NCI-H2171 (cell line): Measurements from ENCODE around the gene KDM4C.

ENCODE experiments used
- DNase-seq: peaks from one replicate; lab custom pipeline; 2025; lab: John Stamatoyannopoulos, UW

KDM4C gene

DNA sequence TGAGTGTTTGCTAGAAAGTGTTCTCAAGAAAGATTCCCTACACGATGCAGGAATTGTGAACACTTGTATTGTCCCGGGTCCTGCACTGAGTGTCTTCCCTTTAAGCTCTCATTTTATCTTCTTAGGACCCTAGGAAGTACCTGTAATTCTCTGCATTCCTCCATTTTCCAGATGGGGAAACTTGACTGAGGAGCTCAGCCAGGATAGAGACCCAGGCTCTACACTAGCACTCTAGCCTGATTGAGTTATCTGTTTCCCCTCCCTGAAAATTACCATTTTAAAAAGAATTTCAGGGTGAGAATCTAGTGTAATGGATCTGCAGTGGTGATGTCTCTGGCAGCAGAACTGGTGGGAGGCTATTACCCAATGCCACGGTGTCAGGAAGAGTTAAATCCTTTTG lies 453.9 kb downstream of the KDM4C start:
- DNase-seq, result no peak

DNA sequence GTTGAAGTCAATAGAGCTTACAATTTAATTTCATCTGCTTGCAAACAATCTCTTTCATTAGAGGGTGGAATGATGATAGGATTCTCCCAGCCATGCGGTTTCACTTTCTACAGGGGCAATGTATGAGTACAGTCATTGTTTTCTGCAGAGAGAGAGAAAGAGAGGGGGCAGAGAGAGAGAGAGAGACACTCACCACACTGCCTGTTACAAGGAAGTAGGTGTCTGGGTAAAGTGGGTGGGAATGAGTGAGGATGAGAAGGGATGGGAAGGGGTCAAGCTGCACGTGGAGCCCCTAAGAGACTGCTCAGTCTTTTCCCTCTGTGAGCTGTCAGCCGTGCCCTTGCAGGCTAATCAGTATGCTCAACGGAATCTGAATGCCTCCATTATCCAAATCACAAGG lies 454.3 kb downstream of the KDM4C start:
- DNase-seq, result no peak

DNA sequence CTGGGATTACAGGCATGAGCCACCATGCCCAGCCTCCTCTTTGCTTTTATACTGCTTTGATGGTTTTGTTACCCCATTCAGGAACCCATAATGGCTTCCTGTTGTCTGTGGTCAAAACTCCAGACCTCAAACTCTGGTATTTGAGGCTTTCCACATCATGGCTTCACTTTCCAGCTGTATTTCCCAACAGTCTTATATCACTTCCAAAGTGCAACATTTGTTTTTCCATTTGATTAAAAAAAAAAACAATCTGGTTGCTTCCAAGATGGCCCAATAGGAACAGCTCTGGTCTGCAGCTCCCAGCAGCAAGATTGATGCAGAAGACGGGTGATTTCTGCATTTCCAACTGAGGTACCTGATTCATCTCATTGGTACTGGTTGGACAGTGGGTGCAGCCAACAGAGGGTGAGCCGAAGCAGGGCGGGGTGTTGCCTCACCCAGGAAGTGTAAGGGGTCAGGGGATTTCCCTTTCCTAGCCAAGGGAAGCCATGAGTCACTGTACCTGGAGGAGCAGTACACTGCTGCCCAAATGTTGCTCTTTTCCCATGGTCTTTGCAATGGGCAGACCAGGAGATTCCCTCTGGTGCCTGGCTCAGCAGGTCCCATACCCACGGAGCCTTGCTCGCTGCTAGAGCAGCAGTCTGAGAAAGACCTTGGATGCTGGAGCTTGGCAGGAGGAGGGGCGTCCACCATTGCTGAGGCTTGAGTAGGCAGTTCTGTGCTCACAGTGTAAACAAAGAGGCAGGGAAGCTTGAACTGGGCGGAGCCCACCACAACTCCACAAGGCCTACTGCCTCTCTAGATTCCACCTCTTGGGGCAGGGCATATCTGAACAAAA lies 458.4 kb downstream of the KDM4C start:
- DNase-seq, result no peak

DNA sequence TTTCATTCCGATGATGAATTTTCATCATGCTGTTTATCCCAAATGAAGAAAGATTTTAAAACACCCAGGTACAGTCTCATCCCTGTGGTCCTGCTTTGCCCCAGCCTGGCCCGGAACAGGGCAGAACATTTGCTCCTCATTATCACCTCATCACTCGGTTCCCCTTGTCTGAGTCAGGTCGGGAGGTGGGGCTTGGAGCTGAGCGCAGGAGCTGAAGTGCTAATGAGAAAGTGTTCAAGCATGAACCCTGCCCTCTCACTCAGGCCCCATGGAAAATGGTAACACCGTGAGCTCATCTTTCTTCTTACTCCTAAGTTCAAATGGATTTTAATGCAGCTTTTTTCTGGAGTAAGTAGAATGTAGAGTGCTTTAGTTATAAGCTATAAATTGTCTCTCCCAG lies 466.2 kb downstream of the KDM4C start:
- no peak for DNase-seq
